GM12874 (cell line): ENCODE data around the gene RNASE4.

Experiments used
- CTCF ChIP-seq: IDR thresholded peaks from 2 replicates; pipeline ENCODE4 v1.5.1; 2011; ENCODE audit warnings: low read depth, mild to moderate bottlenecking, control low read depth, low read length, moderate library complexity; ENCODE audit not compliant: insufficient read depth

The RNASE4 gene

GRCh38 chr14:20686386-20687143, 2.2 kb downstream of the RNASE4 start:
- TF ChIP-seq CTCF: no peak

GRCh38 chr14:20687362-20688166, 3.2 kb downstream of the RNASE4 start:
- no peak for TF ChIP-seq CTCF

- no peak for TF ChIP-seq CTCF
Observed at GRCh38 chr14:20688167-20688839, 3.9 kb downstream of the RNASE4 start, which contains the start of gene ANG. Gene ANG, plus strand, starts transcription at chr14:20688764. Its CDS starts 4,801 bp downstream, at chr14:20693565.

GRCh38 chr14:20690848-20691640, 6.7 kb downstream of the RNASE4 start:
- TF ChIP-seq CTCF: peak; percentile 68

- no peak for TF ChIP-seq CTCF
Observed at GRCh38 chr14:20692116-20692751, 7.9 kb downstream of the RNASE4 start.

- no peak for TF ChIP-seq CTCF
Observed at GRCh38 chr14:20696764-20697163, 12.4 kb downstream of the RNASE4 start.
